ENCODE measurements around the gene CHD5. TPM values are rescaled to one million over a fixed set of nuclear protein-coding genes. Genes with fewer than 3 reads are reported as not detected.

CHD5 gene
- total and polyA plus RNA-seq, 2 of the 4 experiments (the other 2 are of a cell fraction), result under 0.01 to 0.09 TPM

- TF ChIP-seq RFX5 (IDR thresholded peaks at IDR 0.05; ENCODE audit: low read depth, low read length) (no peak), MAZ (IDR thresholded peaks at IDR 0.05; ENCODE audit: borderline replicate concordance, low read depth, low read length) (no peak), MXI1 (IDR thresholded peaks at IDR 0.05; ENCODE audit: borderline replicate concordance, low read depth, low read length) (no peak), BHLHE40 (IDR thresholded peaks at IDR 0.05; ENCODE audit: low read depth, low read length) (no peak), CTCF (conservative IDR thresholded peaks at IDR 0.05; ENCODE audit: low read depth, low read length) (no peak), CHD1 (IDR thresholded peaks at IDR 0.05; ENCODE audit: low read depth, low read length) (no peak), RAD21 (IDR thresholded peaks at IDR 0.05; ENCODE audit: low read length) (no peak), ELK1 (IDR thresholded peaks at IDR 0.05; ENCODE audit: borderline replicate concordance, low read depth, low read length) (no peak), CEBPB (IDR thresholded peaks at IDR 0.05; ENCODE audit: low read depth, low read length) (no peak), SMC3 (IDR thresholded peaks at IDR 0.05; ENCODE audit: low read depth, low read length) (no peak), MAFK (IDR thresholded peaks at IDR 0.05; ENCODE audit: low read depth, low read length) (no peak), RCOR1 (IDR thresholded peaks at IDR 0.05; ENCODE audit: insufficient replicate concordance, low read length) (no peak), FOS (IDR thresholded peaks at IDR 0.05; ENCODE audit: low read depth, low read length) (no peak), POLR2A (IDR thresholded peaks at IDR 0.05; ENCODE audit: low read depth, low read length) (no peak), NFE2L2 (IDR thresholded peaks at IDR 0.05; ENCODE audit: low read depth, low read length) (no peak)
- TF ChIP-seq, protein P1, sequence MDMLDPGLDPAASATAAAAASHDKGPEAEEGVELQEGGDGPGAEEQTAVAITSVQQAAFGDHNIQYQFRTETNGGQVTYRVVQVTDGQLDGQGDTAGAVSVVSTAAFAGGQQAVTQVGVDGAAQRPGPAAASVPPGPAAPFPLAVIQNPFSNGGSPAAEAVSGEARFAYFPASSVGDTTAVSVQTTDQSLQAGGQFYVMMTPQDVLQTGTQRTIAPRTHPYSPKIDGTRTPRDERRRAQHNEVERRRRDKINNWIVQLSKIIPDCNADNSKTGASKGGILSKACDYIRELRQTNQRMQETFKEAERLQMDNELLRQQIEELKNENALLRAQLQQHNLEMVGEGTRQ (IDR thresholded peaks at IDR 0.05; ENCODE audit: low read depth, low read length), result no peak
- Histone ChIP-seq H3K4me3 (ENCODE audit: insufficient read depth, low read depth, low read length) (no peak overlapping the region), H3K27ac (ENCODE audit: insufficient read depth, low read length) (no peak overlapping the region), H3K4me1 (ENCODE audit: control insufficient read depth, insufficient read depth, low read length) (no peaks in the 10 kb centered on the region), H2BK120ac (ENCODE audit: low read depth, low read length) (no peak overlapping the region), H2BK15ac (ENCODE audit: low read depth, low read length) (no peak overlapping the region), H3K9me1 (ENCODE audit: insufficient read depth, low read length) (no peaks in the 10 kb centered on the region), H4K91ac (ENCODE audit: insufficient read depth, low read depth, low read length) (no peak overlapping the region), H3K27me3 (ENCODE audit: control insufficient read depth, insufficient read depth, low read length) (peaks cover 43% of the 10 kb centered on the region; the same call in 1 of the 2 replicates), H3K4ac (ENCODE audit: low read depth, low read length) (no peak overlapping the region), H4K8ac (ENCODE audit: low read depth in 2 of 2, low read length in 2 of 2) (no peak overlapping the region), H2BK20ac (ENCODE audit: low read depth, low read length) (no peak overlapping the region), H2AK9ac (replicated peaks; ENCODE audit: low read depth, low read length, poor library complexity) (peak overlapping the region; percentile 55), H3K9ac (ENCODE audit: low read depth, low read length) (no peak overlapping the region), H2AFZ (replicated peaks; ENCODE audit: low read length, poor library complexity) (peak overlapping the region; percentile 11), H4K20me1 (ENCODE audit: insufficient read depth, low read length) (peaks cover 3% of the 10 kb centered on the region; the same call in 1 of the 2 replicates), H2BK5ac (ENCODE audit: low read depth, low read length, poor library complexity, severe bottlenecking) (no peak overlapping the region), H3K18ac (ENCODE audit: low read depth, low read length) (no peak overlapping the region), H3K9me3 (ENCODE audit: control insufficient read depth, insufficient read depth, low read length) (no peaks in the 10 kb centered on the region), H3K4me2 (ENCODE audit: low read depth, low read length) (no peak overlapping the region), H3K56ac (ENCODE audit: extremely low read depth, insufficient read depth, low read length) (no peak overlapping the region), H4K5ac (ENCODE audit: low read depth, low read length) (no peak overlapping the region), H3K79me1 (ENCODE audit: low read depth in 1 of 2, low read length in 2 of 2) (no peaks in the 10 kb centered on the region), H3K14ac (replicated peaks; ENCODE audit: low read depth, low read length) (no peak overlapping the region), H2AK5ac (ENCODE audit: low read depth, low read length) (no peak overlapping the region), H3K36me3 (ENCODE audit: control insufficient read depth, insufficient read depth, low read length) (no peaks in the 10 kb centered on the region), H3K23ac (ENCODE audit: low read depth, low read length) (no peak overlapping the region)
- dilution Hi-C loops (cut with HindIII; ENCODE audit: low sequenced_read_pairs, unreplicated experiment) (no loop called here), in situ Hi-C loops (cut with MboI; ENCODE audit: low sequenced_read_pairs) (no loop called here), intact Hi-C loops (cut with micrococcal nuclease) (no loop called here)
- WGBS, 2 experiments (ENCODE audit: extremely low coverage in 2 of 2, insufficient read length in 1 of 2), result 80% methylated on average over 1 of the region's 19 CpGs; no CpG with 5 or more reads in 1 of the 2 experiments
- BruUV-seq (replicated peaks), result no TSS peak
- POLR2A ChIA-PET (ENCODE audit: unreplicated experiment), result no interaction called here
- CTCF ChIA-PET, result no interaction called here
- no peak for DNase-seq
- no peak for ATAC-seq (ENCODE audit: low read depth)
Observed at GRCh38 chr1:6163973-6164617, 16.0 kb downstream of the CHD5 start.

Data from IMR-90 (cell line).